Activated CD8-positive, alpha-beta T cell treated with anti-CD3 and anti-CD28 coated beads, Interleukin-2, amount 10 ng/mL, durations not matched to agents 7 days and 5 days (primary cell): ENCODE measurements around the gene ZDHHC11. TPM values are rescaled to one million over a fixed set of nuclear protein-coding genes. Genes with fewer than 3 reads are reported as not detected.
"Not testable (repeated sequence)": the region's sequence is repeated elsewhere in the genome, so short reads cannot be mapped to it uniquely, and the experiment has no call there.

ENCODE experiments used
- ATAC-seq: fragments of 150-1000 bp; cut with Tn5 transposase; one replicate; pipeline ENCODE4 v1.10.0; 2021; ENCODE audit warnings: moderate library complexity
- CTCF ChIA-PET: fragments of 350-600 bp; sonication (Branson Sonifier 250); formaldehyde crosslinking; loops from one replicate; lab custom pipeline; 2021; ENCODE audit warnings: antibody characterized with exemption; lab: Charles Lee
- POLR2A ChIA-PET: fragments of 350-600 bp; sonication (Branson Sonifier 250); formaldehyde crosslinking; loops from one replicate; lab custom pipeline; 2021; ENCODE audit warnings: antibody characterized with exemption; lab: Charles Lee
- DNase-seq: peaks from one replicate; pipeline ENCODE4 v3.0.0-alpha.2; 2020
- H3K27ac Mint-ChIP-seq: one replicate; pipeline ENCODE4 v1.8.0; 2021; ENCODE audit warnings: mild to moderate bottlenecking, mixed read lengths
- H3K27me3 Mint-ChIP-seq: one replicate; pipeline ENCODE4 v1.8.0; 2021; ENCODE audit warnings: low read depth, mixed read lengths
- H3K36me3 Mint-ChIP-seq: one replicate; pipeline ENCODE4 v1.8.0; 2021; ENCODE audit warnings: low read depth, mixed read lengths
- H3K4me1 Mint-ChIP-seq: one replicate; pipeline ENCODE4 v1.8.0; 2021; ENCODE audit warnings: low read depth, mixed read lengths
- H3K4me3 Mint-ChIP-seq: one replicate; pipeline ENCODE4 v1.8.0; 2021; ENCODE audit warnings: mild to moderate bottlenecking, mixed read lengths
- H3K9me3 Mint-ChIP-seq: one replicate; pipeline ENCODE4 v1.8.0; 2022; ENCODE audit warnings: mixed read lengths; ENCODE audit not compliant: insufficient read depth
- total RNA-seq, 2 experiments: library from RNA; stranded (reverse); gene quantifications; one replicate each; pipeline ENCODE4 v1.2.3, GENCODE V29; 2021

Gene ZDHHC11
- total RNA-seq, 2 experiments from 2014 or later, result 11.9 to 17.0 TPM

DNA sequence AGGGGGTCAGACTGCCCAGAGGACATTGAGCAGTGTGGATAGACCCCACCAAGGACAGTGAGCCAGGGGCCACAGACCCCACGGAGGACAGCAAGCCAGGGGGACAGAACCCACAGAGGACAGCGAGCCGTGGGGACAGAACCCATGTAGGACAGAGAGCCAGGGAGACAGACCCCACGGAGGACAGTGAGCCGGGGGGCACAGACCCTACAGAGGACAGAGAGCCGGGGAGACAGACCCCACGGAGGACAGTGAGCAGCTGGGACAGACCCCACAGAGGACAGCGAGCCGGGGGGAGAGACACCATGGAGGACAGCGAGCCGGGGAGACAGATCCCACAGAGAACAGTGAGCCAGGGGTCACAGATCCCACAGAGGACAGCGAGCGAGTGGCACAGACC, 3.4 kb upstream of the ZDHHC11 start:
- Mint-ChIP-seq H3K27me3 (no peaks in the 10 kb centered on the region), H3K27ac (no peak overlapping the region), H3K4me3 (no peak overlapping the region), H3K9me3 (no peaks in the 10 kb centered on the region), H3K4me1 (no peaks in the 10 kb centered on the region), H3K36me3 (peaks cover 2% of the 10 kb centered on the region)
- POLR2A ChIA-PET, result interaction anchor here (0.7 kb wide), 1 partner anchor 411 kb away, joined by 4 read pairs; no protein-coding TSS in a partner anchor
- no peak for DNase-seq
- CTCF ChIA-PET, result no interaction called here
- ATAC-seq, result no peak

DNA sequence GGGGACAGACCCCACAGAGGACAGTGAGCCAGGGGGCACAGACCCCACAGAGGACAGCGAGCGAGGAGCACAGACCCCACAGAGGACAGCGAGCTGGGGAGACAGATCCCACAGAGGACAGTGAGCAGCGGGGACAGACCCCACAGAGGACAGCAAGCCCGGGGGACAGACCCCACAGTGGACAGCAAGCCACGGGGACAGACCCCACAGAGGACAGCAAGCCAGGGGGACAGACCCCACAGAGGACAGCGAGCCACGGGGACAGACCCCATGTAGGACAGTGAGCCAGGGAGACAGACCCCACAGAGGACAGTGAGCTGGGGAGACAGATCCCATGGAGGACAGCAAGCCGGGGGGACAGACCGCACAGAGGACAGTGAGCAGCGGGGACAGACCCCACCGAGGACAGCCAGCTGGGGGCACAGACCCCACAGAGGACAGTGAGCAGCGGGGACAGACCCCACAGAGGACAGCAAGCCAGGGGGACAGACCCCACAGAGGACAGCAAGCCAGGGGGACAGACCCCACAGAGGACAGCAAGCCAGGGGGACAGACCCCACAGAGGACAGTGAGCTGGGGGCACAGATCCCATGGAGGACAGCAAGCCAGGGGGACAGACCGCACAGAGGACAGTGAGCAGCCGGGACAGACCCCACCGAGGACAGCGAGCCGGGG, 2.8 kb upstream of the ZDHHC11 start:
- ATAC-seq, H3K27ac Mint-ChIP-seq, H3K4me3 Mint-ChIP-seq, H3K4me1 Mint-ChIP-seq, DNase-seq, H3K36me3 Mint-ChIP-seq, H3K27me3 Mint-ChIP-seq, H3K9me3 Mint-ChIP-seq, CTCF ChIA-PET, POLR2A ChIA-PET: not testable (repeated sequence)

GRCh38 chr5:852431-853401, 1.9 kb upstream of the ZDHHC11 start:
- ChIA-PET POLR2A (no interaction called here), CTCF (no interaction called here)
- Mint-ChIP-seq H3K36me3 (no peaks in the 10 kb centered on the region), H3K4me3 (no peak overlapping the region), H3K27me3 (no peaks in the 10 kb centered on the region), H3K4me1 (no peaks in the 10 kb centered on the region), H3K9me3 (no peaks in the 10 kb centered on the region), H3K27ac (no peak overlapping the region)
- DNase-seq (no peak), ATAC-seq (no peak)

GRCh38 chr5:852018-852417, 1.2 kb upstream of the ZDHHC11 start:
- ATAC-seq (no peak), DNase-seq (no peak)
- H3K9me3 Mint-ChIP-seq, result no peaks in the 10 kb centered on the region
- H3K27me3 Mint-ChIP-seq, result no peaks in the 10 kb centered on the region
- CTCF ChIA-PET, result no interaction called here
- H3K36me3 Mint-ChIP-seq, result no peaks in the 10 kb centered on the region
- H3K27ac Mint-ChIP-seq, result no peak overlapping the region
- POLR2A ChIA-PET, result no interaction called here
- no peaks in the 10 kb centered on the region for H3K4me1 Mint-ChIP-seq
- no peak overlapping the region for H3K4me3 Mint-ChIP-seq

GRCh38 chr5:851553-851952, 767 bp upstream of the ZDHHC11 start:
- CTCF ChIA-PET, result no interaction called here

DNA sequence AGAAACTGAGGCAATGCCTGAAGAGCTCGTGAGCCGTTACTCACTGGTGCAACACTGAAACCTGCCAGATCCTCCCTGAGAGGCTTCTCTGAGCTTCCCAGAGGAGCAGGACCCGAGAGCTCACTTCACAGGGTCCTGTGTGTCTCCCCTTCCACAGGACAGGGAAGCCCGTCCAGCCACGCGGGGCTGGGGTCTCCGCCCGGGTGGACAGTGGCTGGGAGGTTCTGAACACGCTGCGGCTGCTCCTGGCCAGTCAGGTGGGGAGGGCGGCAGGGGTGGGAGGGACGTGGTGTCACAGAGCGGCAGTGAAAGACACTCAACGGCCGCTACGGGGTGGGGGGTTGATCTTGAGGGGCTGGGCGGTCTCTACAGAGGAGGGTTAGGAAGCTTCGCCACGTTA, 290 bp upstream of the ZDHHC11 start:
- H3K36me3 Mint-ChIP-seq, result no peaks in the 10 kb centered on the region
- no peak for DNase-seq
- no peaks in the 10 kb centered on the region for H3K9me3 Mint-ChIP-seq
- H3K27ac Mint-ChIP-seq, result no peak overlapping the region
- H3K27me3 Mint-ChIP-seq, result no peaks in the 10 kb centered on the region
- H3K4me3 Mint-ChIP-seq, result no peak overlapping the region
- ATAC-seq, result no peak
- no peaks in the 10 kb centered on the region for H3K4me1 Mint-ChIP-seq
- ChIA-PET CTCF (no interaction called here), POLR2A (no interaction called here)

More at GRCh38 chr5:851553-851952, 767 bp upstream of the ZDHHC11 start:
- Mint-ChIP-seq H3K36me3 (no peaks in the 10 kb centered on the region), H3K4me1 (no peaks in the 10 kb centered on the region), H3K4me3 (no peak overlapping the region), H3K27ac (no peak overlapping the region), H3K9me3 (no peaks in the 10 kb centered on the region), H3K27me3 (no peaks in the 10 kb centered on the region)
- no peak for DNase-seq
- ATAC-seq, result no peak
- POLR2A ChIA-PET, result no interaction called here

DNA sequence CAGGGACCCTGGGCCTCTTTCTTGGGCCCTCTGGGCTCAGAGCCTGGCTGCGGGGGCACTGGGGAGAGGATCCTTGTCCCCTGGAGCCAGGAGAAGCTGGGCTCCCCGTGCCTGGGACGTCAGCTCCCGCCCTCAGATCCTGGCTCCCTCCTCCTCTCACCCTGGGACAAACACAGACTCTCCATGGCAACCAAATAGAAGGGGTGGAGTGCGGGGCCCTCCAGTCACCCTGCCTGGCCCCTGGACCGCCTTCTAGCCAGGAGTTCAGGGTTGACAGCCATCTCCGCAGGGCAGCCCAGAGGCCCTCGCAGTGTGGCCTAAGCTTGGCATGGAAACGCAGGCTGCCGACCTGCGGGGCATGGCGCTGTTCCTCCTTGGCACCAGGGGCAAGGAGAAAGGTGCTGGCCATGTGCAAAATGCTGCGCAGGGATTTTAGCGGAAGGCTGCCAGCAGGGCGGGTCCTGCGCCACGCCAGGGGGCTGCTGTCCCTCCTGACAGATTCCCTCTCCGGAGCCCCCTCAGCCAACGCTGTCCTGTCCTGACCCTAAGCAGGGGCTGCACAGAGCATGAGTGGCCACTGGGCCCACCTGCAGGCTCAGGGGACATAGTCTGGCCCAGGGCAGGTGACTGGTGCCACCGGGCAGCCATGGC, 1.0 kb downstream of the ZDHHC11 start:
- H3K27me3 Mint-ChIP-seq, result no peaks in the 10 kb centered on the region
- ATAC-seq, result no peak
- POLR2A ChIA-PET, result no interaction called here
- no peak overlapping the region for H3K27ac Mint-ChIP-seq
- no peak overlapping the region for H3K4me3 Mint-ChIP-seq
- no peaks in the 10 kb centered on the region for H3K4me1 Mint-ChIP-seq
- CTCF ChIA-PET, result no interaction called here
- no peaks in the 10 kb centered on the region for H3K9me3 Mint-ChIP-seq
- H3K36me3 Mint-ChIP-seq, result no peaks in the 10 kb centered on the region
- DNase-seq, result no peak

- H3K27ac Mint-ChIP-seq, result no peak overlapping the region
- H3K4me3 Mint-ChIP-seq, result no peak overlapping the region
- ATAC-seq, result no peak
- ChIA-PET POLR2A (no interaction called here), CTCF (no interaction called here)
- no peaks in the 10 kb centered on the region for H3K27me3 Mint-ChIP-seq
- DNase-seq, result no peak
- H3K9me3 Mint-ChIP-seq, result no peaks in the 10 kb centered on the region
- no peaks in the 10 kb centered on the region for H3K4me1 Mint-ChIP-seq
- no peaks in the 10 kb centered on the region for H3K36me3 Mint-ChIP-seq
These were observed 2.1 kb downstream of the ZDHHC11 start for GRCh38 chr5:848671-849111.

- H3K4me3 Mint-ChIP-seq, H3K36me3 Mint-ChIP-seq, POLR2A ChIA-PET, H3K27ac Mint-ChIP-seq, CTCF ChIA-PET, H3K4me1 Mint-ChIP-seq, ATAC-seq, H3K9me3 Mint-ChIP-seq, H3K27me3 Mint-ChIP-seq, DNase-seq: not testable (repeated sequence)
These were observed 3.0 kb downstream of the ZDHHC11 start for GRCh38 chr5:847736-848135.

DNA sequence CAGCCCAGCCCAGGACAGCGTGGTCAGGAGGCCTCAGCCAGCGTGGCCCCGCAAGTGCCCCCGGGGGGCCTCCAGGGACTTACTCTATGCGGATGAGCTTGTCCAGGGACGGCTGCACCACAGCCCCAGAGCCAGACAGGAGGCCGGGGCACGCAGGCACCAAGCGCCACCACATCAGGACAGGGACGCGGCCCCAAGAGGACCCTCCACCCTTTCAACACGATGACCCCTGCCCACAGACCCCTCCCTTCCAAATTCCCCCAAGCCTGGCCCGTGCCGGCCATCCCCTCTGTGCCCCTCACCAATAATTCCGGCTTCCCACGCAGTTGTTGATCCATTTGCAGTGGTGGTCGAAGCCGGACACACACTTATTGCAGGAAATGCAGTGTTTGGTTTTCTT, 3.6 kb downstream of the ZDHHC11 start:
- H3K4me1 Mint-ChIP-seq, H3K27ac Mint-ChIP-seq, DNase-seq, CTCF ChIA-PET, H3K36me3 Mint-ChIP-seq, H3K4me3 Mint-ChIP-seq, ATAC-seq, POLR2A ChIA-PET, H3K9me3 Mint-ChIP-seq, H3K27me3 Mint-ChIP-seq: not testable (repeated sequence)

DNA sequence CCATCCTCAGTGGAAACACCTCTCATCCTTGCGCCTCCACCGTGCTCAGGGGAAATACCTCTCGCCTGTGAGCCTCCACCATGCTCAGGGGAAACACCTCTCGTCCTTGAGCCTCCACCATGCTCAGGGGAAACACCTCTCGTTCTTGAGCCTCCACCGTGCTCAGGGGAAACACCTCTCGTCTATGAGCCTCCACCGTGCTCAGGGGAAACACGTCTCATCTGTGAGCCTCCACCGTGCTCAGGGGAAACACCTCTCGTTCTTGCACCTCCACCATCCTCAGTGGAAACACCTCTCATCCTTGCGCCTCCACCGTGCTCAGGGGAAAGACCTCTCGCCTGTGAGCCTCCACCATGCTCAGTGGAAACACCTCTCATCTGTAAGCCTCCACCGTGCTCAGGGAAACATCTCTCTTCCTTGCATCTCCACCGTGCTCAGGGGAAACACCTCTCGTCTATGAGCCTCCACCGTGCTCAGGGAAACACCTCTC, 4.1 kb downstream of the ZDHHC11 start:
- H3K9me3 Mint-ChIP-seq, H3K27ac Mint-ChIP-seq, H3K36me3 Mint-ChIP-seq, H3K4me1 Mint-ChIP-seq, POLR2A ChIA-PET, H3K4me3 Mint-ChIP-seq, H3K27me3 Mint-ChIP-seq, CTCF ChIA-PET, DNase-seq, ATAC-seq: not testable (repeated sequence)
